C4-2B (cell line): ENCODE data around the gene HLA-E.

ENCODE experiments used
- H3K27ac ChIP-seq: fragments of 450-650 bp; 2 replicates; pipeline ENCODE4 v1.5.1; 2017
- ZFX ChIP-seq: fragments of 450-650 bp; IDR thresholded peaks from 2 replicates; pipeline ENCODE4 v1.6.1; 2017
- TF ChIP-seq, protein P1 (sequence below): fragments of 450-650 bp; conservative IDR thresholded peaks from 2 replicates; pipeline ENCODE4 v1.5.1; 2017; ENCODE audit warnings: mild to moderate bottlenecking

The HLA-E gene

DNA sequence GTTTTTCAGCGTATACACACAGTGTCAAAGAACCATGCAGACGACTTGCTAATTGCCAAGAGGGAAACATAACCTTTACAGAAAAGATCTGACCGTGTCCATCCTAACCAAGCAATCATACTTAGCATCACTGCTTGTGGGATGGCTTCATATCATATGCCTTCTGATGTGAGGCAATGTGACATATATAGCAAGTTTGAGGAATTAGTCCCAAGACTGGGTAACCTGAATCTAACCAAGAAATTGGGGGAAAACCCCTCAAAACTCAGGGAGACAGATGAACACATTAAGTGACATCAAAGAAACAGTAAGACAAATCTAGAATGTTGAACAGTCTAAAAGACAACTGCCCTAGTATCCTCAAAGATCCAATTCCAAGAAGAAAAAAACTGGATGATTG, 48.6 kb downstream of the HLA-E start:
- no peak for TF ChIP-seq ZFX
- TF ChIP-seq, protein P1, sequence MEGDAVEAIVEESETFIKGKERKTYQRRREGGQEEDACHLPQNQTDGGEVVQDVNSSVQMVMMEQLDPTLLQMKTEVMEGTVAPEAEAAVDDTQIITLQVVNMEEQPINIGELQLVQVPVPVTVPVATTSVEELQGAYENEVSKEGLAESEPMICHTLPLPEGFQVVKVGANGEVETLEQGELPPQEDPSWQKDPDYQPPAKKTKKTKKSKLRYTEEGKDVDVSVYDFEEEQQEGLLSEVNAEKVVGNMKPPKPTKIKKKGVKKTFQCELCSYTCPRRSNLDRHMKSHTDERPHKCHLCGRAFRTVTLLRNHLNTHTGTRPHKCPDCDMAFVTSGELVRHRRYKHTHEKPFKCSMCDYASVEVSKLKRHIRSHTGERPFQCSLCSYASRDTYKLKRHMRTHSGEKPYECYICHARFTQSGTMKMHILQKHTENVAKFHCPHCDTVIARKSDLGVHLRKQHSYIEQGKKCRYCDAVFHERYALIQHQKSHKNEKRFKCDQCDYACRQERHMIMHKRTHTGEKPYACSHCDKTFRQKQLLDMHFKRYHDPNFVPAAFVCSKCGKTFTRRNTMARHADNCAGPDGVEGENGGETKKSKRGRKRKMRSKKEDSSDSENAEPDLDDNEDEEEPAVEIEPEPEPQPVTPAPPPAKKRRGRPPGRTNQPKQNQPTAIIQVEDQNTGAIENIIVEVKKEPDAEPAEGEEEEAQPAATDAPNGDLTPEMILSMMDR = no peak

DNA sequence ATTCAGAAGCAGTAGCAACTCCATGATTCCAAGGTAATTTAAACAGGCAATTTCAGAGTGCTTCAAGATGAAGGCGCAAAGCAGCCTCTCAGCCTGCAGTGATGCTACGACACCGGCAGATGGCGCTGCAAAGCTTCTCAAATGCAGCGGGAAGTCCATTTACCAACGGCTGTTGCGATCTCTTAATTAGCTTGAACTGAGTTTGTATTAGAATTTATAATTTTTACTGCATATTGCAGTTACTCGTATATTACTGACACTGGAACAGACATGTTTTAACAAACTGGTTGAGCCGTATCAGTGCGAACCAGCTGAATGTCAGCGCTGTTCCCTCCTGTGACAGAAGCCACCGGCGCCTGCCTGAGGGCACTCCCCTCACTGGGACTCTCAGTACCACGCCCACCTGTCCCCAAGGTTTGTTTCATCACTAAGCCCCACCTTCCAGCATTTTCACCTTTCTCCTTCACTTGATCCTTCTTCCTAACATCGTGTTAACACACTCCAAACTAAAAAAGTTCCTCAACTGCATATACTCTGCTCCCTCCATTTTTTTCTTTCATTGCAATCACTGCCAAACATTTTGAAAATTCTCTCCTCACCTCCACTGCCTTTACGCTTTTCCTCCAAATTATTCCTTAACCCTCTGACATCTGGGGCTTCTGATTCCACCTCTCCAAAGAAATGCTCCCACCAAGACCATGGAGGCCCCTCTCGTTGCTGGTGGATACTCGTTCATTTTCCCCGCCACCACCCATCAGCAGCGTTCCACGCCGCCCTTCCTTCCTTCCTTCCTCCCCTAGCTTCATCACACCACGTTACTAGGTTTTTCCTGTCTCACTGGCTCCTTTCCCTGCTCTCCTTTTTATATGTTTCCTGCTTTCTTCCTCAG, 52.5 kb downstream of the HLA-E start:
- TF ChIP-seq ZFX = no peak
- TF ChIP-seq, protein P1 = peak; percentile 98
- no peak overlapping the region for H3K27ac ChIP-seq

More for the DNA sequence above, 48.6 kb downstream of the HLA-E start:
- H3K27ac ChIP-seq = no peak overlapping the region

DNA sequence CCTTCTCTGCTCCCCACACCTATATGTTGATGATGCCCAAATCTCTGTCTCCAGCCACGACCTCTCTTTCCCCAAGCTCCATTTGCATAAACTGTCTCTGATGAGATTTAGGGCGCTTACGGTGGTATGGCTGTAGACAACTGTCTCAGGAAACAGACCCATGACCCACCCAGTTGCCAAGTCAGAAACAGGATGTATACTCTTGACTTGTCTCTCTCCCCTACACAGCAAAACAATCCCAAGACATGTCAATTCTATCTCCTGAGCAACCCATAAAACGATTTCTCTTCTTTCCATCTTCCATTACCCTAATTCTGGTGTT, 53.1 kb downstream of the HLA-E start:
- no peak for TF ChIP-seq ZFX
- TF ChIP-seq, protein P1 = no peak
- no peak overlapping the region for H3K27ac ChIP-seq

DNA sequence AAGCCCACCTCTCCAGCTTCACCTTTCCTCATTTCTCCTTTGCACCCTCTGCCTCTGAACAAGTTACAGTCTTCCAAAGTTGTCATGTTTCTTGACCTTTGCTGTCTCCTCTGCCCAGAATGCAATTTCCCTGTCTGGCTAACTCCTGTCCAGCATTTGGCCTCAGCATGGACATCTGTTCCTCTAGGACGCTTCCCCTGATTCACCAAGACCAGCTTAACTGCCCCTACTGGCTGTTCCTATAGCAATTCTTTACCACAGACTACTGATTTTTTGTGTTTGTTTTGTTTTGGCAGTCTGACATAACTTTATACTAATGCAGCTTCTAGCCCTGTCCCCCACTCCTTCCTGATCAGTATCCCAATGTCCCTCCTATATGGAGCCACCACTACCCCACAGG, 53.6 kb downstream of the HLA-E start:
- no peak overlapping the region for H3K27ac ChIP-seq
- TF ChIP-seq ZFX = no peak
- TF ChIP-seq, protein P1 = no peak; the same call in 1 of the 2 replicates
